ENCODE data around the gene LDHA.

Gene LDHA

GRCh38 chr11:18352581-18352980, 41.8 kb upstream of the LDHA start:
- no peaks in the 10 kb centered on the region for H3K4me1 ChIP-seq (ENCODE audit: control insufficient read depth, insufficient read depth, low read length)
- H3K36me3 ChIP-seq (ENCODE audit: control insufficient read depth in 2 of 2, insufficient read depth in 1 of 2, low read length in 2 of 2), result peaks cover 0 to 78% of the 10 kb centered on the region in 2 experiments
- CTCF ChIA-PET, result interaction anchor here (0.7 to 1.5 kb wide), 3 partner anchors 10 to 246 kb away, joined by 3 read pairs; no protein-coding TSS in a partner anchor
- POLR2A ChIA-PET, result interaction anchor here (2.7 kb wide), 1 partner anchor 43 kb away, joined by 9 read pairs; the partner anchor contains the start of gene LDHA
- TF ChIP-seq PRDM1 (tag by site-specific recombination; IDR thresholded peaks at IDR 0.05), result no peak
- TF ChIP-seq KLF8 (tag by site-specific recombination; IDR thresholded peaks at IDR 0.05), result no peak
- TF ChIP-seq HOXD13 (CRISPR knock-in tag; IDR thresholded peaks at IDR 0.05; ENCODE audit: borderline replicate concordance), result no peak
- TF ChIP-seq ZNF266 (tag by site-specific recombination; IDR thresholded peaks at IDR 0.05; ENCODE audit: low read depth), result no peak
- no peak for TF ChIP-seq ZFP37 (tag by site-specific recombination; IDR thresholded peaks at IDR 0.05)
- no peak for TF ChIP-seq ZBTB26 (tag by site-specific recombination; optimal IDR thresholded peaks at IDR 0.05)
- TF ChIP-seq ZSCAN16 (tag by site-specific recombination; IDR thresholded peaks at IDR 0.05), result no peak
- no peak for TF ChIP-seq ZNF24 (tag by site-specific recombination; IDR thresholded peaks at IDR 0.05)
- no peak for TF ChIP-seq ZNF114 (tag by site-specific recombination; IDR thresholded peaks at IDR 0.05)
- no peak for TF ChIP-seq ZSCAN18 (tag by site-specific recombination; IDR thresholded peaks at IDR 0.05)
- H3K9me3 ChIP-seq (ENCODE audit: control insufficient read depth, insufficient read depth, low read depth, low read length), result no peaks in the 10 kb centered on the region
- H3K4me3 ChIP-seq (ENCODE audit: low read depth, low read length), result no peak overlapping the region
- no peak overlapping the region for H3K27ac ChIP-seq (ENCODE audit: extremely low read depth, low read depth, low read length)

- Histone ChIP-seq H3K4me1 (ENCODE audit: control insufficient read depth, insufficient read depth, low read length) (no peaks in the 10 kb centered on the region), H3K36me3 (ENCODE audit: control insufficient read depth in 2 of 2, insufficient read depth in 1 of 2, low read length in 2 of 2) (peaks cover 12 to 84% of the 10 kb centered on the region in 2 experiments), H3K4me3 (ENCODE audit: low read depth, low read length) (no peak overlapping the region), H3K9me3 (ENCODE audit: control insufficient read depth, insufficient read depth, low read depth, low read length) (no peaks in the 10 kb centered on the region), H3K27ac (ENCODE audit: extremely low read depth, low read depth, low read length) (no peak overlapping the region)
- no peak for TF ChIP-seq ZNF549 (tag by site-specific recombination; IDR thresholded peaks at IDR 0.05)
- TF ChIP-seq SP2 (tag by site-specific recombination; IDR thresholded peaks at IDR 0.05), result no peak
- no peak for TF ChIP-seq ZFP3 (tag by site-specific recombination; IDR thresholded peaks at IDR 0.05; ENCODE audit: low read depth)
- ChIA-PET POLR2A (interaction anchor here (1.1 kb wide), 1 partner anchor 37 kb away, joined by 4 read pairs; no protein-coding TSS in a partner anchor), CTCF (no interaction called here)
These were observed 35.7 kb upstream of the LDHA start for GRCh38 chr11:18358646-18359045.

GRCh38 chr11:18361154-18361553, 33.2 kb upstream of the LDHA start:
- ChIA-PET CTCF (no interaction called here), POLR2A (no interaction called here)
- TF ChIP-seq ZNF274 (IDR thresholded peaks at IDR 0.05; ENCODE audit: low read length) (no peak), ZNF274 (tag by site-specific recombination; IDR thresholded peaks at IDR 0.05; ENCODE audit: borderline replicate concordance) (no peak), PBX3 (CRISPR knock-in tag; IDR thresholded peaks at IDR 0.05) (no peak), ZNF585B (tag by site-specific recombination; IDR thresholded peaks at IDR 0.05) (no peak), ZNF138 (tag by site-specific recombination; IDR thresholded peaks at IDR 0.05; ENCODE audit: borderline replicate concordance) (no peak), ZNF140 (tag by site-specific recombination; IDR thresholded peaks at IDR 0.05) (no peak), ZNF704 (tag by site-specific recombination; IDR thresholded peaks at IDR 0.05) (no peak), ZNF302 (tag by site-specific recombination; IDR thresholded peaks at IDR 0.05; ENCODE audit: low read depth) (no peak), ZNF560 (tag by site-specific recombination; IDR thresholded peaks at IDR 0.05; ENCODE audit: borderline replicate concordance) (no peak), ZNF121 (tag by site-specific recombination; IDR thresholded peaks at IDR 0.05) (no peak), OSR2 (tag by site-specific recombination; IDR thresholded peaks at IDR 0.05) (no peak), ZNF623 (tag by site-specific recombination; IDR thresholded peaks at IDR 0.05) (no peak)
- H3K4me1 ChIP-seq (ENCODE audit: control insufficient read depth, insufficient read depth, low read length), result no peaks in the 10 kb centered on the region
- H3K9me3 ChIP-seq (ENCODE audit: control insufficient read depth, insufficient read depth, low read depth, low read length), result no peaks in the 10 kb centered on the region
- peaks cover 17 to 89% of the 10 kb centered on the region in 2 experiments for H3K36me3 ChIP-seq (ENCODE audit: control insufficient read depth in 2 of 2, insufficient read depth in 1 of 2, low read length in 2 of 2)
- no peak overlapping the region for H3K27ac ChIP-seq (ENCODE audit: extremely low read depth, low read depth, low read length)
- no peak overlapping the region for H3K4me3 ChIP-seq (ENCODE audit: low read depth, low read length)
